Measurements from ENCODE around the gene DCAKD.

- no peak for TF ChIP-seq CTCF (IDR thresholded peaks at IDR 0.05; ENCODE audit: extremely low read depth in 1 of 2, insufficient read depth in 1 of 2, low read depth in 1 of 2, low read length in 2 of 2)
- no peak for TF ChIP-seq POLR2AphosphoS5 (IDR thresholded peaks at IDR 0.05; ENCODE audit: insufficient read depth, low read depth, low read length)
- no peak for TF ChIP-seq POLR2A (IDR thresholded peaks at IDR 0.05; ENCODE audit: low read depth, low read length)
Measured at GRCh38 chr17:45070001-45070400, 18.6 kb upstream of the DCAKD start.
